H9 (cell line): ENCODE measurements around the gene LATS2. TPM values are rescaled to one million over a fixed set of nuclear protein-coding genes. Genes with fewer than 3 reads are reported as not detected.

Source experiments
- DNase-seq: peaks from one replicate; pipeline ENCODE4 v3.0.0-alpha.2; 2017
- H2AFZ ChIP-seq: one replicate; pipeline ENCODE4 v1.6.1; 2013; ENCODE audit warnings: mild to moderate bottlenecking, low read length, control low read depth, moderate library complexity
- H2AK5ac ChIP-seq: 2 replicates; pipeline ENCODE4 v1.6.1; 2013; ENCODE audit warnings: low read length, control low read depth, mixed read lengths; ENCODE audit not compliant: insufficient read length
- H2BK120ac ChIP-seq: one replicate; pipeline ENCODE4 v1.6.1; 2013; ENCODE audit warnings: low read depth, mild to moderate bottlenecking, low read length, control low read depth, inconsistent platforms; ENCODE audit not compliant: poor library complexity, severe bottlenecking
- H2BK12ac ChIP-seq: 2 replicates; pipeline ENCODE4 v1.6.1; 2013; ENCODE audit warnings: low read length, control low read depth, mixed read lengths, low read depth; ENCODE audit not compliant: insufficient read length
- H2BK15ac ChIP-seq: 2 replicates; pipeline ENCODE4 v1.6.1; 2013; ENCODE audit warnings: low read depth, low read length, control low read depth
- H2BK20ac ChIP-seq: one replicate; pipeline ENCODE4 v1.6.1; 2013; ENCODE audit warnings: low read depth, mild to moderate bottlenecking, low read length, control low read depth, inconsistent platforms; ENCODE audit not compliant: poor library complexity, severe bottlenecking
- H2BK5ac ChIP-seq: 2 replicates; pipeline ENCODE4 v1.6.1; 2013; ENCODE audit warnings: low read length, control low read depth, mixed read lengths; ENCODE audit not compliant: insufficient read length
- H3K14ac ChIP-seq: 2 replicates; pipeline ENCODE4 v1.6.1; 2013; ENCODE audit warnings: low read length, control low read depth; ENCODE audit not compliant: insufficient read depth
- H3K18ac ChIP-seq: 2 replicates; pipeline ENCODE4 v1.6.1; 2013; ENCODE audit warnings: low read depth, mild to moderate bottlenecking, mixed read lengths, low read length, control low read depth; ENCODE audit not compliant: insufficient read length
- H3K23ac ChIP-seq: 2 replicates; pipeline ENCODE4 v1.6.1; 2013; ENCODE audit warnings: low read length, control low read depth, mixed read lengths, low read depth; ENCODE audit not compliant: insufficient read length
- H3K23me2 ChIP-seq: 2 replicates; pipeline ENCODE4 v1.6.1; 2013; ENCODE audit warnings: low read depth, mild to moderate bottlenecking, mixed read lengths, low read length, control low read depth; ENCODE audit not compliant: insufficient read length, poor library complexity, severe bottlenecking
- H3K27ac ChIP-seq: 2 replicates; pipeline ENCODE4 v1.5.1; 2013; ENCODE audit warnings: low read length, control low read depth, mixed read lengths, low read depth; ENCODE audit not compliant: insufficient read length
- H3K27me3 ChIP-seq: 2 replicates; pipeline ENCODE4 v1.6.1; 2013; ENCODE audit warnings: low read length, control low read depth, inconsistent platforms; ENCODE audit not compliant: insufficient read depth
- H3K4ac ChIP-seq: 2 replicates; pipeline ENCODE4 v1.6.1; 2013; ENCODE audit warnings: low read depth, mild to moderate bottlenecking, control low read depth, inconsistent platforms, low read length, moderate library complexity
- H3K4me1 ChIP-seq: 2 replicates; pipeline ENCODE4 v1.6.1; 2013; ENCODE audit warnings: low read length, control low read depth, inconsistent platforms; ENCODE audit not compliant: insufficient read depth
- H3K4me2 ChIP-seq: 2 replicates; pipeline ENCODE4 v1.6.1; 2013; ENCODE audit warnings: low read length, control low read depth, mixed read lengths; ENCODE audit not compliant: insufficient read length, insufficient read depth
- H3K56ac ChIP-seq: 2 replicates; pipeline ENCODE4 v1.6.1; 2013; ENCODE audit warnings: low read depth, mild to moderate bottlenecking, mixed read lengths, low read length, control low read depth; ENCODE audit not compliant: insufficient read length
- H3K79me1 ChIP-seq: 2 replicates; pipeline ENCODE4 v1.6.1; 2013; ENCODE audit warnings: low read depth, mild to moderate bottlenecking, moderate library complexity, low read length, control low read depth, inconsistent platforms; ENCODE audit not compliant: insufficient read depth, poor library complexity, severe bottlenecking
- H3K79me2 ChIP-seq: 2 replicates; pipeline ENCODE4 v1.6.1; 2013; ENCODE audit warnings: low read length, control low read depth, inconsistent platforms; ENCODE audit not compliant: insufficient read depth
- H3K9ac ChIP-seq: 2 replicates; pipeline ENCODE4 v1.6.1; 2013; ENCODE audit warnings: low read length, control low read depth, mixed read lengths; ENCODE audit not compliant: insufficient read length; ENCODE audit errors: extremely low read depth
- H3K9me3 ChIP-seq: one replicate; pipeline ENCODE4 v1.6.1; 2013; ENCODE audit warnings: low read depth, low read length, inconsistent platforms; ENCODE audit not compliant: control insufficient read depth
- H3T11ph ChIP-seq: one replicate; pipeline ENCODE4 v1.6.1; 2013; ENCODE audit warnings: mild to moderate bottlenecking, low read length, control low read depth, inconsistent platforms
- H4K20me1 ChIP-seq: one replicate; pipeline ENCODE4 v1.6.1; 2013; ENCODE audit not compliant: control insufficient read depth, insufficient read length, insufficient read depth
- H4K5ac ChIP-seq: 2 replicates; pipeline ENCODE4 v1.6.1; 2013; ENCODE audit warnings: low read depth, mild to moderate bottlenecking, mixed read lengths, low read length, control low read depth; ENCODE audit not compliant: insufficient read length
- H4K8ac ChIP-seq: replicated peaks from 2 replicates; pipeline ENCODE4 v1.6.1; 2013; ENCODE audit warnings: low read length, control low read depth, mixed read lengths, low read depth; ENCODE audit not compliant: insufficient read length
- H4K91ac ChIP-seq: 2 replicates; pipeline ENCODE4 v1.6.1; 2013; ENCODE audit warnings: low read depth, mild to moderate bottlenecking, moderate library complexity, mixed read lengths, low read length, control low read depth; ENCODE audit not compliant: insufficient read length
- H3K27ac Mint-ChIP-seq, 3 experiments: 2 replicates in 2 of 3; 3 replicates in 1 of 3; pipeline ENCODE4 v1.8.0; 2020 to 2021; ENCODE audit warnings: mixed read lengths in 3 of 3, mild to moderate bottlenecking in 1 of 3, moderate library complexity in 1 of 3
- H3K27me3 Mint-ChIP-seq: 2 replicates; pipeline ENCODE4 v1.8.0; 2021; ENCODE audit warnings: low read depth, mild to moderate bottlenecking, moderate library complexity, mixed read lengths
- H3K36me3 Mint-ChIP-seq, 3 experiments: 2 replicates in 2 of 3; 3 replicates in 1 of 3; pipeline ENCODE4 v1.8.0; 2020 to 2021; ENCODE audit warnings: low read depth in 3 of 3, mixed read lengths in 3 of 3; ENCODE audit not compliant: insufficient read depth in 1 of 3
- H3K4me1 Mint-ChIP-seq, 2 experiments: 2 replicates each; pipeline ENCODE4 v1.8.0; 2020; ENCODE audit warnings: mixed read lengths in 2 of 2
- H3K4me3 Mint-ChIP-seq, 2 experiments: 2 replicates in 1 of 2; 3 replicates in 1 of 2; pipeline ENCODE4 v1.8.0; 2020 to 2021; ENCODE audit warnings: mild to moderate bottlenecking in 2 of 2, mixed read lengths in 2 of 2, moderate library complexity in 1 of 2
- H3K9me3 Mint-ChIP-seq, 2 experiments: 2 replicates in 1 of 2; 3 replicates in 1 of 2; pipeline ENCODE4 v1.8.0; 2020; ENCODE audit warnings: mild to moderate bottlenecking in 2 of 2, mixed read lengths in 2 of 2, moderate library complexity in 1 of 2
- CTCF ChIP-seq: fragments of 200-600 bp; sonication (generic); conservative IDR thresholded peaks from 3 replicates; pipeline ENCODE4 v1.8.0; 2021; ENCODE audit warnings: antibody characterized with exemption, mild to moderate bottlenecking
- WGBS: extraction: QIAGEN DNeasy Blood & Tissue Kit; methylation state at CpG from one replicate; pipeline ENCODE4 v1.1.7; 2013; ENCODE audit warnings: missing lambda C conversion rate, low lambda C conversion rate, mixed read lengths; ENCODE audit not compliant: insufficient read length; ENCODE audit errors: extremely low coverage; 5-methylcytosine and 5-hydroxymethylcytosine counted together
- total RNA-seq: library from RNA; stranded (reverse); gene quantifications from 2 replicates; pipeline ENCODE4 v1.2.1, GENCODE V29; 2021

Gene LATS2
- total RNA-seq, 1 experiment from 2014 or later: 20.0 TPM

GRCh38 chr13:21001471-21001870 lies 59.9 kb downstream of the LATS2 start:
- Histone ChIP-seq H3K4ac (no peak overlapping the region), H4K91ac (no peak overlapping the region), H2BK15ac (no peak overlapping the region), H3K18ac (no peak overlapping the region), H3K79me1 (peaks cover 10% of the 10 kb centered on the region), H3K23me2 (no peaks in the 10 kb centered on the region), H4K8ac (no peak overlapping the region), H3K79me2 (peaks cover 5% of the 10 kb centered on the region; the same call in 1 of the 2 replicates), H2AFZ (no peak overlapping the region), H2AK5ac (no peak overlapping the region), H3K56ac (no peak overlapping the region), H4K20me1 (no peaks in the 10 kb centered on the region), H4K5ac (no peak overlapping the region), H3K9ac (no peak overlapping the region), H2BK12ac (no peak overlapping the region), H2BK20ac (no peak overlapping the region), H3K27ac (no peak overlapping the region), H3K9me3 (no peaks in the 10 kb centered on the region), H3T11ph (no peak overlapping the region), H3K14ac (no peak overlapping the region), H3K4me1 (peaks cover 9% of the 10 kb centered on the region; the same call in 1 of the 2 replicates), H2BK120ac (no peak overlapping the region), H2BK5ac (no peak overlapping the region), H3K27me3 (no peaks in the 10 kb centered on the region), H3K23ac (no peak overlapping the region), H3K4me2 (no peak overlapping the region)
- Mint-ChIP-seq H3K9me3 (peaks cover 0 to 4% of the 10 kb centered on the region in 2 experiments; a peak in 1 of 5 replicates), H3K4me3 (no peak overlapping the region), H3K27ac (peak overlapping the region in 1 of 3 experiments; percentile 41; a peak in 1 of 7 replicates), H3K4me1 (peaks cover 21 to 32% of the 10 kb centered on the region in 2 experiments), H3K27me3 (no peaks in the 10 kb centered on the region), H3K36me3 (peaks cover 4 to 14% (median 5%) of the 10 kb centered on the region in 3 experiments; a peak in 6 of 7 replicates)
- no peak for DNase-seq
- no peak for TF ChIP-seq CTCF
- no CpG with 5 or more reads among the region's 5 CpGs for WGBS
